GM12878 (cell line): ENCODE results near the gene FEN1. TPM values are rescaled to one million over a fixed set of nuclear protein-coding genes. Genes with fewer than 3 reads are reported as not detected.

Source experiments
- ATAC-seq: fragments of 200-7000 bp; cut with Tn5 transposase; 3 replicates; pipeline ENCODE4 v1.9.1; 2020; ENCODE audit warnings: mild to moderate bottlenecking, moderate library complexity
- BruUV-seq: library from RNA; stranded (reverse); fragments of 400-500 nt; replicated peaks from 2 replicates; lab custom pipeline; 2021; lab: Mats Ljungman, UMichigan
- CTCF ChIA-PET: fragments of 300-600 bp; sonication (Branson Sonifier 250); formaldehyde crosslinking; extraction: SDS; loops from one replicate; lab custom pipeline; 2021; ENCODE audit warnings: inconsistent platforms; lab: Yijun Ruan, JAX
- POLR2A ChIA-PET: fragments of 350-600 bp; formaldehyde crosslinking; extraction: SDS; loops from one replicate; lab custom pipeline; 2021; ENCODE audit warnings: inconsistent platforms; lab: Charles Lee
- RAD21 ChIA-PET: fragments of 300-600 bp; sonication (Branson Sonifier 250); formaldehyde crosslinking; loops from one replicate; lab custom pipeline; 2023; ENCODE audit warnings: antibody characterized with exemption; ENCODE audit not compliant: unreplicated experiment; lab: Charles Lee
- SMC1A ChIA-PET: fragments of 300-600 bp; sonication (Branson Sonifier 250); formaldehyde crosslinking; loops from one replicate; lab custom pipeline; 2023; ENCODE audit not compliant: unreplicated experiment, uncharacterized antibody; lab: Charles Lee
- DNase-seq: peaks from one replicate; pipeline ENCODE4 v3.0.0-alpha.2; 2011; ENCODE audit warnings: low read depth, low spot score
- FAIRE-seq: peaks from 3 replicates; lab custom pipeline; 2011; peaks lifted over from hg19 to GRCh38; lab: Jason Lieb, UNC
- H2AFZ ChIP-seq: 2 replicates; pipeline ENCODE4 v1.6.0; 2011; ENCODE audit warnings: low read depth, low read length, control low read depth; ENCODE audit not compliant: control insufficient read depth
- H3K27ac ChIP-seq: 2 replicates; pipeline ENCODE4 v1.5.1; 2011; ENCODE audit warnings: control low read depth; ENCODE audit not compliant: control insufficient read depth, insufficient read depth
- H3K27me3 ChIP-seq, 2 experiments: replicated peaks in 1 of 2; 2 replicates each; pipeline versions ENCODE4 v1.6.0 to v1.6.1; 2011; ENCODE audit warnings: low read length in 1 of 2; ENCODE audit not compliant: control insufficient read depth in 2 of 2, insufficient read depth in 2 of 2
- H3K36me3 ChIP-seq, 2 experiments: 2 replicates each; pipeline ENCODE4 v1.5.1; 2011; ENCODE audit warnings: low read length in 1 of 2; ENCODE audit not compliant: control insufficient read depth in 2 of 2, insufficient read depth in 2 of 2
- H3K4me1 ChIP-seq: 2 replicates; pipeline ENCODE4 v1.6.1; 2011; ENCODE audit warnings: mild to moderate bottlenecking, low read length, moderate library complexity, mixed read lengths; ENCODE audit not compliant: control insufficient read depth, insufficient read depth
- H3K4me2 ChIP-seq: 2 replicates; pipeline ENCODE4 v1.6.0; 2011; ENCODE audit warnings: control low read depth; ENCODE audit not compliant: control insufficient read depth, insufficient read depth
- H3K4me3 ChIP-seq: fragments of 200-600 bp; sonication (generic); 2 replicates; pipeline ENCODE4 v1.5.1; 2016
- H3K79me2 ChIP-seq: 2 replicates; pipeline ENCODE4 v1.6.0; 2011; ENCODE audit warnings: low read length; ENCODE audit not compliant: control insufficient read depth, insufficient read depth
- H3K9ac ChIP-seq: 2 replicates; pipeline ENCODE4 v1.8.0; 2011; ENCODE audit warnings: low read length, control low read depth, mixed read lengths; ENCODE audit not compliant: control insufficient read depth, insufficient read depth
- H3K9me3 ChIP-seq: replicated peaks from 3 replicates; pipeline ENCODE4 v1.5.1; 2011; ENCODE audit warnings: mild to moderate bottlenecking, low read length; ENCODE audit not compliant: control insufficient read depth, insufficient read depth
- H4K20me1 ChIP-seq: 2 replicates; pipeline ENCODE4 v1.6.0; 2011; ENCODE audit not compliant: control insufficient read depth, insufficient read depth
- BCLAF1 ChIP-seq: fragments of 450-650 bp; IDR thresholded peaks from 2 replicates; pipeline ENCODE4 v1.6.1; 2017; ENCODE audit warnings: antibody characterized with exemption, mild to moderate bottlenecking, moderate library complexity
- E2F4 ChIP-seq: IDR thresholded peaks from 2 replicates; pipeline ENCODE4 v1.6.1; 2012; ENCODE audit warnings: low read depth, low read length, improper control_type of control experiment
- ELK1 ChIP-seq: IDR thresholded peaks from 2 replicates; pipeline ENCODE4 v1.6.1; 2012; ENCODE audit warnings: low read depth, low read length, improper control_type of control experiment
- FOXK2 ChIP-seq: fragments of 450-650 bp; IDR thresholded peaks from 2 replicates; pipeline ENCODE4 v1.6.1; 2017; ENCODE audit warnings: mild to moderate bottlenecking, moderate library complexity
- HDAC2 ChIP-seq: fragments of 200-600 bp; sonication (generic); IDR thresholded peaks from 2 replicates; pipeline ENCODE4 v1.6.1; 2017
- IKZF2 ChIP-seq, 2 experiments: fragments of 450-650 bp; IDR thresholded peaks; 2 replicates each; pipeline ENCODE4 v1.6.1; 2017; ENCODE audit warnings: mild to moderate bottlenecking in 2 of 2, moderate library complexity in 2 of 2
- JUND ChIP-seq: IDR thresholded peaks from 2 replicates; pipeline ENCODE4 v1.6.1; 2012; ENCODE audit warnings: low read depth, mild to moderate bottlenecking, low read length, improper control_type of control experiment, moderate library complexity
- MAX ChIP-seq: IDR thresholded peaks from 2 replicates; pipeline ENCODE4 v1.6.1; 2012; ENCODE audit warnings: low read depth, low read length, improper control_type of control experiment
- NRF1 ChIP-seq: conservative IDR thresholded peaks from 2 replicates; pipeline ENCODE4 v1.6.1; 2011; ENCODE audit warnings: mild to moderate bottlenecking, low read depth, low read length, improper control_type of control experiment
- PBX3 ChIP-seq: IDR thresholded peaks from 2 replicates; pipeline ENCODE4 v1.6.1; 2011; ENCODE audit warnings: mild to moderate bottlenecking, low read depth, low read length, moderate library complexity; ENCODE audit not compliant: insufficient replicate concordance
- RB1 ChIP-seq: fragments of 450-650 bp; formaldehyde crosslinking; IDR thresholded peaks from 2 replicates; pipeline ENCODE4 v1.6.1; 2017; ENCODE audit warnings: mild to moderate bottlenecking, borderline replicate concordance
- SPI1 ChIP-seq: IDR thresholded peaks from 2 replicates; pipeline ENCODE4 v1.6.1; 2011; ENCODE audit warnings: low read depth, mild to moderate bottlenecking, low read length, moderate library complexity, borderline replicate concordance; ENCODE audit not compliant: insufficient read depth
- SREBF2 ChIP-seq: IDR thresholded peaks from 2 replicates; pipeline ENCODE4 v1.6.1; 2012; ENCODE audit warnings: mild to moderate bottlenecking, low read length
- TCF7 ChIP-seq: IDR thresholded peaks from 2 replicates; pipeline ENCODE4 v1.6.1; 2014; ENCODE audit warnings: antibody characterized with exemption, borderline replicate concordance
- YY1 ChIP-seq: IDR thresholded peaks from 2 replicates; pipeline ENCODE4 v1.6.1; 2011; ENCODE audit warnings: low read depth, mild to moderate bottlenecking, low read length
- ZNF217 ChIP-seq: fragments of 450-650 bp; IDR thresholded peaks from 2 replicates; pipeline ENCODE4 v1.6.1; 2017; ENCODE audit warnings: antibody characterized with exemption, mild to moderate bottlenecking
- WGBS: methylation state at CpG from one replicate; pipeline ENCODE4 v1.1.6; 2016; ENCODE audit warnings: low lambda C conversion rate; ENCODE audit not compliant: insufficient replicate concordance, insufficient coverage; ENCODE audit errors: missing lambda C conversion rate; 5-methylcytosine and 5-hydroxymethylcytosine counted together
- in situ Hi-C: fragments of 300-500 bp; cut with MboI; formaldehyde crosslinking; loops from 9 replicates; pipeline ENCODE4 v1.14.3; 2018; ENCODE audit warnings: mixed read lengths
- intact Hi-C: fragments of 100-400 bp; cut with micrococcal nuclease; formaldehyde crosslinking; loops from one replicate; pipeline ENCODE4 v1.14.2; 2022; ENCODE audit not compliant: unreplicated experiment
- polyA plus RNA-seq, 11 experiments: library from polyadenylated mRNA; depleted of rRNA in 4 of 11; unstranded in 6 of 11; stranded (reverse) in 5 of 11; fragments of >200 nt; fragmentation: Nextera tagmentation in 4 of 11; fragmentation: Illumina TruSeq in 1 of 11; extraction: Ambion mirVana in 4 of 11; extraction: Trizol in 1 of 11; gene quantifications; 1 replicate in 1 of 11; 2 replicates in 10 of 11; pipeline versions ENCODE4 v1.2.1 to v1.2.3, GENCODE V29; 2011 to 2016; ENCODE audit warnings: inconsistent platforms in 2 of 11, missing spikeins in 2 of 11, low read depth in 1 of 11
- total RNA-seq, 4 experiments: library from RNA; depleted of rRNA in 3 of 4; stranded (reverse); fragments of >200 nt in 3 of 4; fragmentation: Illumina TruSeq in 1 of 4; extraction: Trizol in 1 of 4; gene quantifications; 2 replicates each; pipeline versions ENCODE4 v1.2.1 to v1.2.3, GENCODE V29; 2013 to 2021

Gene FEN1
- total and polyA plus RNA-seq, 10 of the 15 experiments (the other 5 are each of a cell fraction or from before 2014, with no cell fraction given), result 54.8 to 282 (median 125) TPM

- POLR2A ChIA-PET, result interaction anchor here (0.7 to 6.9 kb wide), 10 partner anchors 10 to 1459 kb away, joined by 3 to 167 read pairs (median 6); partner anchors contain the start of genes FADS1, FEN1 and TMEM258
- CTCF ChIA-PET, result interaction anchor here (0.7 to 9.7 kb wide), 6 partner anchors 11 to 280 kb away, joined by 3 to 75 read pairs (median 4); partner anchors contain the start of gene FADS1
- H3K9me3 ChIP-seq, result no peaks in the 10 kb centered on the region
- DNase-seq, result peak; percentile 81
- H3K27me3 ChIP-seq, result no peaks in the 10 kb centered on the region
- in situ Hi-C loops, result no loop called here
- FAIRE-seq, result no peak
- H3K27ac ChIP-seq, result peak within 1 kb of the TSS; percentile 95
- peak within 1 kb of the TSS; percentile 100 for H3K4me3 ChIP-seq
- H3K4me2 ChIP-seq, result peak within 1 kb of the TSS; percentile 93
- peaks cover 0 to 6% of the 10 kb centered on the region in 2 experiments; a peak in 1 of 4 replicates for H3K36me3 ChIP-seq
- H4K20me1 ChIP-seq, result no peaks in the 10 kb centered on the region
- BruUV-seq, result no TSS peak
- peaks cover 19% of the 10 kb centered on the region for H3K4me1 ChIP-seq
- H3K79me2 ChIP-seq, result peaks cover 59% of the 10 kb centered on the region
- WGBS, result 1% methylated on average over 76 of the region's 83 CpGs
- peak within 1 kb of the TSS; percentile 95 for H3K9ac ChIP-seq
- peak within 1 kb of the TSS; percentile 87 for H2AFZ ChIP-seq
- SMC1A ChIA-PET, result interaction anchor here (0.6 to 6.2 kb wide), 5 partner anchors 11 to 488 kb away, joined by 3 to 67 read pairs (median 4); partner anchors contain the start of gene FADS1
- peak; percentile 87 for ATAC-seq
- intact Hi-C loops, result loop anchor here (1.0 to 5.0 kb wide), 2 partner anchors 11 to 140 kb away; partner anchors contain the start of gene FTH1
- RAD21 ChIA-PET, result interaction anchor here (1.0 to 6.9 kb wide), 4 partner anchors 11 to 71 kb away, joined by 3 to 51 read pairs (median 28); partner anchors contain the start of gene FADS1
- peak; percentile 38; the same call in 1 of the 2 replicates for TF ChIP-seq YY1
- peak; percentile 36; the same call in 1 of the 2 replicates for TF ChIP-seq RB1
- TF ChIP-seq SPI1, result peak; percentile 5; the same call in 1 of the 2 replicates
- no peak for TF ChIP-seq JUND
- no peak for TF ChIP-seq FOXK2
- no peak for TF ChIP-seq HDAC2
- no peak for TF ChIP-seq PBX3
- peak; percentile 85 to 89 for TF ChIP-seq IKZF2 (IDR thresholded peaks at IDR 0.05)
- no peak for TF ChIP-seq ELK1
- no peak; the same call in 1 of the 2 replicates for TF ChIP-seq NRF1
- peak; percentile 40; the same call in 1 of the 2 replicates for TF ChIP-seq ZNF217
- TF ChIP-seq SREBF2, result peak; percentile 44; the same call in 1 of the 2 replicates
- TF ChIP-seq TCF7, result no peak
- TF ChIP-seq BCLAF1, result no peak
- TF ChIP-seq MAX, result peak; percentile 43
- peak; percentile 81 for TF ChIP-seq E2F4
These were observed 35.1 kb downstream of the FEN1 start, which contains the start of gene FADS2 for GRCh38 chr11:61827571-61828378. TSS of gene FADS2 (plus strand) at chr11:61828300. CDS start at chr11:61828391, 91 bp downstream.
